ENCODE results near the gene PPFIA4. TPM values are rescaled to one million over a fixed set of nuclear protein-coding genes. Genes with fewer than 3 reads are reported as not detected.

The PPFIA4 gene
- total RNA-seq, 2 experiments from 2014 or later: 78.8 to 79.9 TPM

DNA sequence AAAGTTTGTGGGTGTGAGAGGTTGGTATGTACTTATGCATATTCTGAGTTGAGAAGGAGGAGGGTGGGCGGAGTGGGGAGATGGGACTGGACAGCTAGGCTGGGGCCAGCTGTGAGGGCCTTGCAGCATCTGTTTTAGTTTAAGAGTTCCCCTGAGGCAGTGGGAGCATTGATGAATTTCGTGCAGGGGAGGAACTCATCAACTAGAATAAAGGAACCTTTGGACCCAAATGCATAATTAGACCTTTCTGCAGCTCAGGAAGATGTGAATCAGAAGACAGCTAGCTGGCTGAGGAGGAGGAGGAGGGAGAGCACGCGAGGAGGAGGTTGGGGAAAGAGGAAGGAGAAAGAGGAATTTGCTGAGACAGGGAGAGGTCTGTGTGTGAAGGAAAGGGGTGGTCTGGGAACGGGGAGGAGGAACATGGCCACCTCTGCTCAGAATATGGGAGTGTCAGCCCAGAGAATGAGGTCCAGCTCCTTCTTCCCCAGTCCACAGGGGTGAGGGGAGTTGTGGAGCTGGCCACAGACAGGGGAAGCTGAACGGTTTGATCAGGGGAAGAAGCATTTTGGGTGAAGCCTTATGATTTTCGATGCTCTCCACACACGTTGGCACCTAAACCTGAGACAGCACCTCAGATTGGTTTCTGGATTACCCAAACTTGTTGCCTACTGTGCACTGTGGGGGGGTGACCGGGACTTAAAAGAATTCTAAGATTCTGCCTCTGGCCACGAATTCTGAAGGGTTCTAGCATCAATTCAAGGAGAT is 31.8 kb downstream of the PPFIA4 start:
- ATAC-seq (no peak), DNase-seq (no peak)
- Mint-ChIP-seq H3K27ac (no peak overlapping the region), H3K36me3 (ENCODE audit: low read depth) (peaks cover 14% of the 10 kb centered on the region), H3K9me3 (no peaks in the 10 kb centered on the region), H3K27me3 (peaks cover 4% of the 10 kb centered on the region), H3K4me3 (no peak overlapping the region), H3K4me1 (ENCODE audit: low read depth) (no peaks in the 10 kb centered on the region)
- TF ChIP-seq, protein P1, sequence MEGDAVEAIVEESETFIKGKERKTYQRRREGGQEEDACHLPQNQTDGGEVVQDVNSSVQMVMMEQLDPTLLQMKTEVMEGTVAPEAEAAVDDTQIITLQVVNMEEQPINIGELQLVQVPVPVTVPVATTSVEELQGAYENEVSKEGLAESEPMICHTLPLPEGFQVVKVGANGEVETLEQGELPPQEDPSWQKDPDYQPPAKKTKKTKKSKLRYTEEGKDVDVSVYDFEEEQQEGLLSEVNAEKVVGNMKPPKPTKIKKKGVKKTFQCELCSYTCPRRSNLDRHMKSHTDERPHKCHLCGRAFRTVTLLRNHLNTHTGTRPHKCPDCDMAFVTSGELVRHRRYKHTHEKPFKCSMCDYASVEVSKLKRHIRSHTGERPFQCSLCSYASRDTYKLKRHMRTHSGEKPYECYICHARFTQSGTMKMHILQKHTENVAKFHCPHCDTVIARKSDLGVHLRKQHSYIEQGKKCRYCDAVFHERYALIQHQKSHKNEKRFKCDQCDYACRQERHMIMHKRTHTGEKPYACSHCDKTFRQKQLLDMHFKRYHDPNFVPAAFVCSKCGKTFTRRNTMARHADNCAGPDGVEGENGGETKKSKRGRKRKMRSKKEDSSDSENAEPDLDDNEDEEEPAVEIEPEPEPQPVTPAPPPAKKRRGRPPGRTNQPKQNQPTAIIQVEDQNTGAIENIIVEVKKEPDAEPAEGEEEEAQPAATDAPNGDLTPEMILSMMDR (IDR thresholded peaks at IDR 0.05): no peak
- intact Hi-C loops (cut with micrococcal nuclease): no loop called here
- CTCF ChIA-PET: interaction anchor here (1.0 to 3.6 kb wide), 2 partner anchors 18 to 210 kb away, joined by 3 to 24 read pairs; no protein-coding TSS in a partner anchor
- POLR2A ChIA-PET: no interaction called here

GRCh38 chr1:203058676-203058935 is 32.3 kb downstream of the PPFIA4 start:
- DNase-seq (no peak), ATAC-seq (no peak)
- Mint-ChIP-seq H3K27me3 (peaks cover 4% of the 10 kb centered on the region), H3K4me1 (ENCODE audit: low read depth) (no peaks in the 10 kb centered on the region), H3K4me3 (no peak overlapping the region), H3K36me3 (ENCODE audit: low read depth) (peaks cover 14% of the 10 kb centered on the region), H3K9me3 (no peaks in the 10 kb centered on the region), H3K27ac (no peak overlapping the region)
- intact Hi-C loops (cut with micrococcal nuclease): no loop called here
- CTCF ChIA-PET: no interaction called here
- POLR2A ChIA-PET: no interaction called here
- TF ChIP-seq, protein P1 (IDR thresholded peaks at IDR 0.05): no peak

- ChIA-PET CTCF (interaction anchor here (1.0 kb wide), 1 partner anchor 20 kb away, joined by 3 read pairs; no protein-coding TSS in a partner anchor), POLR2A (no interaction called here)
- Mint-ChIP-seq H3K27me3 (peaks cover 4% of the 10 kb centered on the region), H3K4me3 (no peak overlapping the region), H3K36me3 (ENCODE audit: low read depth) (peaks cover 14% of the 10 kb centered on the region), H3K27ac (no peak overlapping the region), H3K9me3 (no peaks in the 10 kb centered on the region), H3K4me1 (ENCODE audit: low read depth) (no peaks in the 10 kb centered on the region)
- DNase-seq: no peak
- intact Hi-C loops (cut with micrococcal nuclease): no loop called here
- no peak for ATAC-seq
- TF ChIP-seq, protein P1 (IDR thresholded peaks at IDR 0.05): no peak
These were observed 33.2 kb downstream of the PPFIA4 start for GRCh38 chr1:203059485-203059884.

DNA sequence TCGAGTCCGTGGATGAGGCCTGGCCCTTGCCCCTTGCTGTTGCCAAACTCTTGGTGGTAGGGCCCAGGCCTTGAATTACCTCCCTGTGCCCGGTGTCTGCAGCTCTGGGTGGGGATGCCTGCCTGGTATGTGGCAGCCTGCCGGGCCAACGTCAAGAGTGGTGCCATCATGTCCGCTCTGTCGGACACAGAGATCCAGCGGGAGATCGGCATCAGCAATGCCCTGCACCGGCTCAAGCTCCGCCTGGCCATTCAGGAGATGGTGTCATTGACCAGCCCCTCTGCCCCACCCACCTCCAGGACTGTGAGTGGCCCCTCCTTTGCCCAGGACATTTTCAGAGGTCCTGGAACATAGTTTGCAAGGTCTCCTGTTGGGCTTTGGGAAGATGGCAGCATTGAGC is 33.8 kb downstream of the PPFIA4 start:
- intact Hi-C loops (cut with micrococcal nuclease): no loop called here
- DNase-seq: no peak
- H3K27me3 Mint-ChIP-seq: peaks cover 4% of the 10 kb centered on the region
- no peak overlapping the region for H3K4me3 Mint-ChIP-seq
- TF ChIP-seq, protein P1 (IDR thresholded peaks at IDR 0.05): no peak
- ChIA-PET CTCF (interaction anchor here (1.0 kb wide), 1 partner anchor 21 kb away, joined by 3 read pairs; no protein-coding TSS in a partner anchor), POLR2A (no interaction called here)
- H3K9me3 Mint-ChIP-seq: no peaks in the 10 kb centered on the region
- peaks cover 14% of the 10 kb centered on the region for H3K36me3 Mint-ChIP-seq (ENCODE audit: low read depth)
- no peak overlapping the region for H3K27ac Mint-ChIP-seq
- no peak for ATAC-seq
- H3K4me1 Mint-ChIP-seq (ENCODE audit: low read depth): no peaks in the 10 kb centered on the region

DNA sequence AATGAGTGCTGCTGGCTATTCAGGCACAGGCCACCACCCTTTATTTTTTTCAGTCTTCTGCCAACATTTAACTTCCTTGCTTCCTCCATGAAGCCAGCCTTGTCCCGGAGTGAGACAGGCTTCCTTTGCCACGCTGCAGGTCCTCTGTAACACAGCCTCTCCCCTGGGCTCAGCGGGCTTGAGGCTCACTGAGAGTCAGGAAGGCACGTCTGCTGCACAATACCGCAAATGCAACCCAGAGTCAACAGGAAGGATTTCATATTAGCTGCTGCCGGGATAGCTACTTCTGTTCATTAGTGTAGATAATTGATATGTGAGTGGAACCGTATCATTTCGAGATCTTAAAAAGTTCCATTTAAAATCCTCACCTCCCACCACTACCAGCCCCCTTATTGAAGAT is 37.0 kb downstream of the PPFIA4 start:
- ChIA-PET CTCF (interaction anchor here (1.1 to 2.3 kb wide), 3 partner anchors 21 to 152 kb away, joined by 3 to 8 read pairs (median 5); no protein-coding TSS in a partner anchor), POLR2A (no interaction called here)
- intact Hi-C loops (cut with micrococcal nuclease): no loop called here
- H3K36me3 Mint-ChIP-seq (ENCODE audit: low read depth): peaks cover 15% of the 10 kb centered on the region
- H3K9me3 Mint-ChIP-seq: no peaks in the 10 kb centered on the region
- no peaks in the 10 kb centered on the region for H3K4me1 Mint-ChIP-seq (ENCODE audit: low read depth)
- no peak for ATAC-seq
- DNase-seq: no peak
- TF ChIP-seq, protein P1 (IDR thresholded peaks at IDR 0.05): no peak
- H3K27ac Mint-ChIP-seq: no peak overlapping the region
- H3K27me3 Mint-ChIP-seq: peaks cover under 1% of the 10 kb centered on the region
- no peak overlapping the region for H3K4me3 Mint-ChIP-seq
